GM12878 (cell line): ENCODE measurements around the gene ALDH3B2. TPM values are rescaled to one million over a fixed set of nuclear protein-coding genes. Genes with fewer than 3 reads are reported as not detected.
A peak's percentile ranks its signal among the peaks of the same experiment; 100 is the strongest.

Experiments
- ATAC-seq: fragments of 200-7000 bp; cut with Tn5 transposase; 3 replicates; pipeline ENCODE4 v1.9.1; 2020; ENCODE audit warnings: mild to moderate bottlenecking, moderate library complexity
- BruUV-seq: library from RNA; stranded (reverse); fragments of 400-500 nt; replicated peaks from 2 replicates; lab custom pipeline; 2021; lab: Mats Ljungman, UMichigan
- CTCF ChIA-PET: fragments of 300-600 bp; sonication (Branson Sonifier 250); formaldehyde crosslinking; extraction: SDS; loops from one replicate; lab custom pipeline; 2021; ENCODE audit warnings: inconsistent platforms; lab: Yijun Ruan, JAX
- POLR2A ChIA-PET: fragments of 350-600 bp; formaldehyde crosslinking; extraction: SDS; loops from one replicate; lab custom pipeline; 2021; ENCODE audit warnings: inconsistent platforms; lab: Charles Lee
- RAD21 ChIA-PET: fragments of 300-600 bp; sonication (Branson Sonifier 250); formaldehyde crosslinking; loops from one replicate; lab custom pipeline; 2023; ENCODE audit warnings: antibody characterized with exemption; ENCODE audit not compliant: unreplicated experiment; lab: Charles Lee
- SMC1A ChIA-PET: fragments of 300-600 bp; sonication (Branson Sonifier 250); formaldehyde crosslinking; loops from one replicate; lab custom pipeline; 2023; ENCODE audit not compliant: unreplicated experiment, uncharacterized antibody; lab: Charles Lee
- DNase-seq: peaks from one replicate; pipeline ENCODE4 v3.0.0-alpha.2; 2011; ENCODE audit warnings: low read depth, low spot score
- FAIRE-seq: peaks from 3 replicates; lab custom pipeline; 2011; peaks lifted over from hg19 to GRCh38; lab: Jason Lieb, UNC
- H2AFZ ChIP-seq: 2 replicates; pipeline ENCODE4 v1.6.0; 2011; ENCODE audit warnings: low read depth, low read length, control low read depth; ENCODE audit not compliant: control insufficient read depth
- H3K27ac ChIP-seq: 2 replicates; pipeline ENCODE4 v1.5.1; 2011; ENCODE audit warnings: control low read depth; ENCODE audit not compliant: control insufficient read depth, insufficient read depth
- H3K27me3 ChIP-seq, 2 experiments: replicated peaks in 1 of 2; 2 replicates each; pipeline versions ENCODE4 v1.6.0 to v1.6.1; 2011; ENCODE audit warnings: low read length in 1 of 2; ENCODE audit not compliant: control insufficient read depth in 2 of 2, insufficient read depth in 2 of 2
- H3K36me3 ChIP-seq, 2 experiments: 2 replicates each; pipeline ENCODE4 v1.5.1; 2011; ENCODE audit warnings: low read length in 1 of 2; ENCODE audit not compliant: control insufficient read depth in 2 of 2, insufficient read depth in 2 of 2
- H3K4me1 ChIP-seq: 2 replicates; pipeline ENCODE4 v1.6.1; 2011; ENCODE audit warnings: mild to moderate bottlenecking, low read length, moderate library complexity, mixed read lengths; ENCODE audit not compliant: control insufficient read depth, insufficient read depth
- H3K4me2 ChIP-seq: 2 replicates; pipeline ENCODE4 v1.6.0; 2011; ENCODE audit warnings: control low read depth; ENCODE audit not compliant: control insufficient read depth, insufficient read depth
- H3K4me3 ChIP-seq: fragments of 200-600 bp; sonication (generic); 2 replicates; pipeline ENCODE4 v1.5.1; 2016
- H3K79me2 ChIP-seq: 2 replicates; pipeline ENCODE4 v1.6.0; 2011; ENCODE audit warnings: low read length; ENCODE audit not compliant: control insufficient read depth, insufficient read depth
- H3K9ac ChIP-seq: 2 replicates; pipeline ENCODE4 v1.8.0; 2011; ENCODE audit warnings: low read length, control low read depth, mixed read lengths; ENCODE audit not compliant: control insufficient read depth, insufficient read depth
- H3K9me3 ChIP-seq: replicated peaks from 3 replicates; pipeline ENCODE4 v1.5.1; 2011; ENCODE audit warnings: mild to moderate bottlenecking, low read length; ENCODE audit not compliant: control insufficient read depth, insufficient read depth
- H4K20me1 ChIP-seq: 2 replicates; pipeline ENCODE4 v1.6.0; 2011; ENCODE audit not compliant: control insufficient read depth, insufficient read depth
- CREM ChIP-seq: IDR thresholded peaks from 2 replicates; pipeline ENCODE4 v1.6.1; 2014; ENCODE audit warnings: antibody characterized with exemption, low read depth
- EGR1 ChIP-seq, 2 experiments: IDR thresholded peaks; 1 replicate in 1 of 2; 2 replicates in 1 of 2; pipeline ENCODE4 v1.6.1; 2011 to 2012; ENCODE audit warnings: low read depth in 2 of 2, low read length in 2 of 2, borderline replicate concordance in 1 of 2, mild to moderate bottlenecking in 1 of 2, moderate library complexity in 1 of 2
- HDGF ChIP-seq: fragments of 450-650 bp; IDR thresholded peaks from 2 replicates; pipeline ENCODE4 v1.6.1; 2016; ENCODE audit warnings: antibody characterized with exemption
- IKZF1 ChIP-seq: fragments of 450-650 bp; conservative IDR thresholded peaks from 2 replicates; pipeline ENCODE4 v1.6.1; 2017; ENCODE audit warnings: antibody characterized with exemption, mild to moderate bottlenecking
- NBN ChIP-seq: fragments of 450-650 bp; IDR thresholded peaks from 2 replicates; pipeline ENCODE4 v1.6.1; 2016
- NR2C2 ChIP-seq: IDR thresholded peaks from 2 replicates; pipeline ENCODE4 v1.6.1; 2011; ENCODE audit warnings: borderline replicate concordance, low read depth; ENCODE audit not compliant: control insufficient read depth, insufficient read length
- PAX5 ChIP-seq: IDR thresholded peaks from 2 replicates; pipeline ENCODE4 v1.6.1; 2011; ENCODE audit warnings: low read depth, low read length, borderline replicate concordance
- POLR2AphosphoS2 ChIP-seq: IDR thresholded peaks from 2 replicates; pipeline ENCODE4 v1.6.1; 2011; ENCODE audit warnings: low read depth, mild to moderate bottlenecking, low read length, improper control_type of control experiment, moderate library complexity
- POLR2AphosphoS5 ChIP-seq: IDR thresholded peaks from 2 replicates; pipeline ENCODE4 v1.6.1; 2011; ENCODE audit warnings: mild to moderate bottlenecking, low read length, inconsistent platforms
- PRDM15 ChIP-seq: fragments of 450-650 bp; formaldehyde crosslinking; IDR thresholded peaks from 2 replicates; pipeline ENCODE4 v1.4.0; 2020; ENCODE audit warnings: mild to moderate bottlenecking, moderate library complexity
- SMARCA5 ChIP-seq: fragments of 450-650 bp; IDR thresholded peaks from 2 replicates; pipeline ENCODE4 v1.6.1; 2017; ENCODE audit warnings: mild to moderate bottlenecking
- SMC3 ChIP-seq: IDR thresholded peaks from 2 replicates; pipeline ENCODE4 v1.6.1; 2011; ENCODE audit warnings: low read length, improper control_type of control experiment, borderline replicate concordance
- SUPT20H ChIP-seq: IDR thresholded peaks from 2 replicates; pipeline ENCODE4 v1.6.1; 2011; ENCODE audit warnings: low read depth, mild to moderate bottlenecking, low read length, moderate library complexity, borderline replicate concordance; ENCODE audit not compliant: control insufficient read depth
- TAF1 ChIP-seq: IDR thresholded peaks from 2 replicates; pipeline ENCODE4 v1.6.1; 2011; ENCODE audit warnings: mild to moderate bottlenecking, low read depth, low read length, borderline replicate concordance
- TCF3 ChIP-seq: IDR thresholded peaks from 2 replicates; pipeline ENCODE4 v1.6.1; 2012; ENCODE audit warnings: low read depth, mild to moderate bottlenecking, low read length, borderline replicate concordance; ENCODE audit not compliant: insufficient read depth
- ZBTB4 ChIP-seq: fragments of 450-650 bp; formaldehyde crosslinking; IDR thresholded peaks from 2 replicates; pipeline ENCODE4 v1.4.0; 2022; ENCODE audit warnings: mild to moderate bottlenecking, moderate library complexity
- WGBS: methylation state at CpG from one replicate; pipeline ENCODE4 v1.1.6; 2016; ENCODE audit warnings: low lambda C conversion rate; ENCODE audit not compliant: insufficient replicate concordance, insufficient coverage; ENCODE audit errors: missing lambda C conversion rate; 5-methylcytosine and 5-hydroxymethylcytosine counted together
- in situ Hi-C: fragments of 300-500 bp; cut with MboI; formaldehyde crosslinking; loops from 9 replicates; pipeline ENCODE4 v1.14.3; 2018; ENCODE audit warnings: mixed read lengths
- intact Hi-C: fragments of 100-400 bp; cut with micrococcal nuclease; formaldehyde crosslinking; loops from one replicate; pipeline ENCODE4 v1.14.2; 2022; ENCODE audit not compliant: unreplicated experiment
- polyA plus RNA-seq, 11 experiments: library from polyadenylated mRNA; depleted of rRNA in 4 of 11; unstranded in 6 of 11; stranded (reverse) in 5 of 11; fragments of >200 nt; fragmentation: Nextera tagmentation in 4 of 11; fragmentation: Illumina TruSeq in 1 of 11; extraction: Ambion mirVana in 4 of 11; extraction: Trizol in 1 of 11; gene quantifications; 1 replicate in 1 of 11; 2 replicates in 10 of 11; pipeline versions ENCODE4 v1.2.1 to v1.2.3, GENCODE V29; 2011 to 2016; ENCODE audit warnings: inconsistent platforms in 2 of 11, missing spikeins in 2 of 11, low read depth in 1 of 11
- total RNA-seq, 4 experiments: library from RNA; depleted of rRNA in 3 of 4; stranded (reverse); fragments of >200 nt in 3 of 4; fragmentation: Illumina TruSeq in 1 of 4; extraction: Trizol in 1 of 4; gene quantifications; 2 replicates each; pipeline versions ENCODE4 v1.2.1 to v1.2.3, GENCODE V29; 2013 to 2021

Gene ALDH3B2
- total and polyA plus RNA-seq, 10 of the 15 experiments (the other 5 are each of a cell fraction or from before 2014, with no cell fraction given), result 0.09 to 0.17 TPM; not detected in 8

- H2AFZ ChIP-seq, result peak overlapping the region; percentile 88
- TF ChIP-seq TCF3 (0 out of 2 replicates have a peak, but pooled peaks have one; percentile 19), HDGF (peak; percentile 70; the same call in 1 of the 2 replicates), POLR2AphosphoS2 (no peak; the same call in 1 of the 2 replicates), PRDM15 (no peak), PAX5 (no peak), CREM (no peak; the same call in 1 of the 2 replicates), NBN (peak; percentile 73), SMC3 (peak; percentile 40; the same call in 1 of the 2 replicates), EGR1 (IDR thresholded peaks at IDR 0.05; ENCODE audit: borderline replicate concordance in 1 of 2, low read depth in 2 of 2, low read length in 2 of 2) (no peak), SUPT20H (no peak), SMARCA5 (peak; percentile 72), IKZF1 (peak; percentile 80), TAF1 (0 out of 2 replicates have a peak, but pooled peaks have one; percentile 31), NR2C2 (no peak), ZBTB4 (CRISPR knock-in tag) (no peak), POLR2AphosphoS5 (peak; percentile 48; the same call in 1 of the 2 replicates)
Observed at GRCh38 chr11:67630228-67630942, 44.0 kb downstream of the ALDH3B2 start.

More at GRCh38 chr11:67630228-67630942, 44.0 kb downstream of the ALDH3B2 start:
- Histone ChIP-seq H4K20me1 (no peaks in the 10 kb centered on the region), H3K4me1 (peaks cover 15% of the 10 kb centered on the region), H3K79me2 (no peaks in the 10 kb centered on the region), H3K4me3 (peak overlapping the region; percentile 71), H3K9ac (peak overlapping the region; percentile 49), H3K27ac (peak overlapping the region; percentile 46), H3K9me3 (no peaks in the 10 kb centered on the region), H3K36me3 (no peaks in the 10 kb centered on the region), H3K4me2 (peak overlapping the region; percentile 84), H3K27me3 (no peaks in the 10 kb centered on the region)
- ChIA-PET RAD21 (interaction anchor here (0.5 to 5.1 kb wide), 18 partner anchors 14 to 395 kb away, joined by 3 to 38 read pairs (median 6); partner anchors contain the start of genes ACY3, GSTP1 and PTPRCAP), CTCF (interaction anchor here (0.6 to 6.4 kb wide), 18 partner anchors 11 to 274 kb away, joined by 3 to 71 read pairs (median 8); partner anchors contain the start of genes ACY3, CDK2AP2 and GSTP1), SMC1A (interaction anchor here (0.8 to 6.4 kb wide), 8 partner anchors 18 to 71 kb away, joined by 3 to 52 read pairs (median 4); partner anchors contain the start of gene GSTP1), POLR2A (interaction anchor here (0.6 to 2.6 kb wide), 7 partner anchors 14 to 48 kb away, joined by 3 to 16 read pairs (median 4); partner anchors contain the start of gene ACY3)
- intact Hi-C loops (no loop called here), in situ Hi-C loops (no loop called here)
- FAIRE-seq (peak; percentile 44), ATAC-seq (peak; percentile 86), DNase-seq (peak; percentile 75)
- BruUV-seq, result no TSS peak
- WGBS, result under 1% methylated on average over 40 of the region's 70 CpGs
